LNCaP clone FGC (cell line): Measurements from ENCODE around the gene CES1.
"Not testable (repeated sequence)": the region's sequence is repeated elsewhere in the genome, so short reads cannot be mapped to it uniquely, and the experiment has no call there.

Experiments used
- DNase-seq: peaks from one replicate; pipeline ENCODE4 v3.0.0-alpha.2; 2011; ENCODE audit warnings: low read depth
- H3K4me3 ChIP-seq: 2 replicates; pipeline ENCODE4 v1.5.1; 2011; ENCODE audit warnings: mild to moderate bottlenecking, low read depth, low read length, control low read depth
- TF ChIP-seq, protein P1 (sequence below): IDR thresholded peaks from 2 replicates; pipeline ENCODE4 v1.5.1; 2012; ENCODE audit warnings: mild to moderate bottlenecking; ENCODE audit not compliant: control insufficient read depth, insufficient read depth; ENCODE audit errors: extremely low read depth

Gene CES1

GRCh38 chr16:55868980-55869379, 36.1 kb upstream of the CES1 start:
- no peak for DNase-seq
- H3K4me3 ChIP-seq, result no peak overlapping the region

DNA sequence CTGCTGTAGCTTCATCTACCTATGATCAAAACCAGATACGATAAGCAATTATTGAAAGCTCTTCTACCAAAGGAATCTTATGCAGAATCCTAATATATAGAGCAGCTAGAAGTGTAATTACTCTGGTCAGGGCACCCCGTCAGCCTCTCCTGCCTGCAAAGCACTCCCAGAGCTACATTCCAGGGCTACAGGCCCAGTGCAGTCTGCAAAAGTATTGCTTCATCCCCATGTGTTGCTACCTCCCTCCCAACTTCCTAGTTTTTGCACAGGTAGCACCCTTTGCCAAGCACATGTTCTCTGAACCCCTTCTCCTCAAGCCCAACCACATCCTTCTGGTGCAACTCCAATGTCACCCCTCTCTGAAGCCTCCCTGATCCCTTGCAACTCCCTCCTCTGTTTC, 35.2 kb upstream of the CES1 start:
- TF ChIP-seq, protein P1, sequence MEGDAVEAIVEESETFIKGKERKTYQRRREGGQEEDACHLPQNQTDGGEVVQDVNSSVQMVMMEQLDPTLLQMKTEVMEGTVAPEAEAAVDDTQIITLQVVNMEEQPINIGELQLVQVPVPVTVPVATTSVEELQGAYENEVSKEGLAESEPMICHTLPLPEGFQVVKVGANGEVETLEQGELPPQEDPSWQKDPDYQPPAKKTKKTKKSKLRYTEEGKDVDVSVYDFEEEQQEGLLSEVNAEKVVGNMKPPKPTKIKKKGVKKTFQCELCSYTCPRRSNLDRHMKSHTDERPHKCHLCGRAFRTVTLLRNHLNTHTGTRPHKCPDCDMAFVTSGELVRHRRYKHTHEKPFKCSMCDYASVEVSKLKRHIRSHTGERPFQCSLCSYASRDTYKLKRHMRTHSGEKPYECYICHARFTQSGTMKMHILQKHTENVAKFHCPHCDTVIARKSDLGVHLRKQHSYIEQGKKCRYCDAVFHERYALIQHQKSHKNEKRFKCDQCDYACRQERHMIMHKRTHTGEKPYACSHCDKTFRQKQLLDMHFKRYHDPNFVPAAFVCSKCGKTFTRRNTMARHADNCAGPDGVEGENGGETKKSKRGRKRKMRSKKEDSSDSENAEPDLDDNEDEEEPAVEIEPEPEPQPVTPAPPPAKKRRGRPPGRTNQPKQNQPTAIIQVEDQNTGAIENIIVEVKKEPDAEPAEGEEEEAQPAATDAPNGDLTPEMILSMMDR, result no peak
- H3K4me3 ChIP-seq, result no peak overlapping the region
- no peak for DNase-seq

More at GRCh38 chr16:55868980-55869379, 36.1 kb upstream of the CES1 start:
- TF ChIP-seq, protein P1, result no peak

- H3K4me3 ChIP-seq, result no peak overlapping the region
- TF ChIP-seq, protein P1, result no peak
- DNase-seq, result no peak
These were observed 28.4 kb upstream of the CES1 start for GRCh38 chr16:55861288-55861687.

- not testable (repeated sequence) for H3K4me3 ChIP-seq, DNase-seq
These were observed 24.8 kb upstream of the CES1 start for GRCh38 chr16:55857650-55858049.

GRCh38 chr16:55856950-55857349, 24.1 kb upstream of the CES1 start:
- no peak overlapping the region for H3K4me3 ChIP-seq
- TF ChIP-seq, protein P1, result no peak
- DNase-seq, result no peak

- H3K4me3 ChIP-seq, result no peak overlapping the region
- DNase-seq, result no peak
- TF ChIP-seq, protein P1, result no peak
These were observed 20.2 kb upstream of the CES1 start for GRCh38 chr16:55853114-55853513.

- no peak for DNase-seq
- TF ChIP-seq, protein P1, result no peak
- H3K4me3 ChIP-seq, result no peak overlapping the region
These were observed 16.6 kb upstream of the CES1 start for GRCh38 chr16:55849536-55849935.
